K562 (cell line): ENCODE data around the gene CPHXL2. TPM values are rescaled to one million over a fixed set of nuclear protein-coding genes. Genes with fewer than 3 reads are reported as not detected.

Experiments used
- FOXM1 ChIP-seq, 2 experiments: fragments of 450-650 bp in 1 of 2; sonication (generic) in 1 of 2; formaldehyde crosslinking in 1 of 2; IDR thresholded peaks; 2 replicates each; pipeline versions ENCODE4 v1.6.1 to v1.9.0; 2017 to 2022; ENCODE audit warnings: low read depth in 2 of 2, mild to moderate bottlenecking in 2 of 2, missing genetic modification reagents in 1 of 2, moderate library complexity in 1 of 2
- FUS ChIP-seq: fragments of 200-400 bp; formaldehyde crosslinking; optimal IDR thresholded peaks from 2 replicates; pipeline ENCODE3; 2017; ENCODE audit warnings: low read depth, low read length
- HSF4 ChIP-seq: fragments of 250-450 bp; sonication (Bioruptor Pico); IDR thresholded peaks from 2 replicates; pipeline ENCODE4 v2.1.2; 2022; ENCODE audit warnings: mild to moderate bottlenecking, moderate library complexity, borderline replicate concordance
- LEF1 ChIP-seq: fragments of 450-650 bp; IDR thresholded peaks from 2 replicates; pipeline ENCODE4 v1.6.1; 2016; ENCODE audit warnings: mild to moderate bottlenecking
- NEUROD1 ChIP-seq: fragments of 150-350 bp; IDR thresholded peaks from 2 replicates; pipeline ENCODE4 v1.6.1; 2014; ENCODE audit warnings: borderline replicate concordance, low read length, low read depth; ENCODE audit not compliant: partially characterized antibody
- NRF1 ChIP-seq, 2 experiments: fragments of 450-650 bp; IDR thresholded peaks in 1 of 2; conservative IDR thresholded peaks in 1 of 2; 2 replicates each; pipeline ENCODE4 v1.6.1; 2014; ENCODE audit warnings: mild to moderate bottlenecking in 2 of 2
- SAFB ChIP-seq: fragments of 200-400 bp; formaldehyde crosslinking; IDR thresholded peaks from 2 replicates; pipeline ENCODE4 v1.6.1; 2017; ENCODE audit warnings: low read depth, low read length, borderline replicate concordance
- TBP ChIP-seq: optimal IDR thresholded peaks from 2 replicates; pipeline ENCODE3; 2011; ENCODE audit warnings: low read depth, low read length, improper control_type of control experiment
- ZFP30 ChIP-seq: fragments of 250-450 bp; sonication (Bioruptor Pico); IDR thresholded peaks from 2 replicates; pipeline ENCODE4 v1.8.0; 2022; ENCODE audit warnings: moderate library complexity, mild to moderate bottlenecking, inconsistent platforms, borderline replicate concordance
- polyA plus RNA-seq, 8 experiments: library from polyadenylated mRNA; depleted of rRNA in 4 of 8; stranded (reverse) in 5 of 8; unstranded in 3 of 8; fragments of >200 nt; fragmentation: Nextera tagmentation in 2 of 8; fragmentation: Illumina TruSeq in 1 of 8; extraction: Ambion mirVana in 2 of 8; extraction: Trizol in 1 of 8; gene quantifications; 2 replicates each; pipeline versions ENCODE4 v1.2.1 to v1.2.3, GENCODE V29; 2011 to 2014; ENCODE audit warnings: inconsistent platforms in 1 of 8, missing spikeins in 1 of 8
- total RNA-seq, 7 experiments: library from RNA; depleted of rRNA in 6 of 7; stranded (reverse); fragments of >200 nt in 6 of 7; fragmentation: Illumina TruSeq in 2 of 7; extraction: Trizol in 2 of 7; gene quantifications; 2 replicates each; pipeline versions ENCODE4 v1.2.1 to v1.2.3, GENCODE V29; 2011 to 2021; ENCODE audit warnings: low replicate concordance in 1 of 7
- TF ChIP-seq, protein P1 (sequence below): sonication (generic); formaldehyde crosslinking; IDR thresholded peaks from 2 replicates; pipeline ENCODE4 v1.8.1; 2023; ENCODE audit warnings: missing genetic modification reagents, mild to moderate bottlenecking, borderline replicate concordance
- TF ChIP-seq, protein P2 (sequence below): sonication (generic); formaldehyde crosslinking; IDR thresholded peaks from 2 replicates; pipeline ENCODE4 v1.8.0; 2022; ENCODE audit warnings: mild to moderate bottlenecking, missing genetic modification reagents
- TF ChIP-seq, protein P3 (sequence below): fragments of 250-450 bp; sonication (Bioruptor Pico); IDR thresholded peaks from 2 replicates; pipeline ENCODE4 v1.4.0; 2020; ENCODE audit warnings: mild to moderate bottlenecking

The CPHXL2 gene
- total and polyA plus RNA-seq, 9 of the 15 experiments (the other 6 are each of a cell fraction or from before 2014, with no cell fraction given): not detected

DNA sequence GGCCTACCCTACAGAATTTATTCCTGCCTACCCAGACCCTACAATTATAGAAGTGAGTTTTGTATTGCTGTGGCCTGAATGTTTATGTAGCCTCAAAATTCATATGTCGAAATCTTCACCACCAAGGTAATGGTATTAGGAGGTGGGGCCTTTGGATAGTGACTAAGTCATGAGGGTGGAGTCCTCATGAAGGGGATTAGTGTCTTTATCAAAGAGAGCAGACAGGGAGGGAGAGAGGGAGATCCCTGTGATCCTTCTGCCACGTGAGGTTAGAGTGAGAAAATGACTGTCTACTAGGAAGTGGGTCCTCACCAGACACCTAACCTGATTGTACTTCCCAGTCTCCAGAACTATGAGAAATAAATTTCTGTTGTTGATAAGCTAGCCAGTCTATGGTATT lies 25.4 kb upstream of the CPHXL2 start (continued):
- TF ChIP-seq, protein P1, sequence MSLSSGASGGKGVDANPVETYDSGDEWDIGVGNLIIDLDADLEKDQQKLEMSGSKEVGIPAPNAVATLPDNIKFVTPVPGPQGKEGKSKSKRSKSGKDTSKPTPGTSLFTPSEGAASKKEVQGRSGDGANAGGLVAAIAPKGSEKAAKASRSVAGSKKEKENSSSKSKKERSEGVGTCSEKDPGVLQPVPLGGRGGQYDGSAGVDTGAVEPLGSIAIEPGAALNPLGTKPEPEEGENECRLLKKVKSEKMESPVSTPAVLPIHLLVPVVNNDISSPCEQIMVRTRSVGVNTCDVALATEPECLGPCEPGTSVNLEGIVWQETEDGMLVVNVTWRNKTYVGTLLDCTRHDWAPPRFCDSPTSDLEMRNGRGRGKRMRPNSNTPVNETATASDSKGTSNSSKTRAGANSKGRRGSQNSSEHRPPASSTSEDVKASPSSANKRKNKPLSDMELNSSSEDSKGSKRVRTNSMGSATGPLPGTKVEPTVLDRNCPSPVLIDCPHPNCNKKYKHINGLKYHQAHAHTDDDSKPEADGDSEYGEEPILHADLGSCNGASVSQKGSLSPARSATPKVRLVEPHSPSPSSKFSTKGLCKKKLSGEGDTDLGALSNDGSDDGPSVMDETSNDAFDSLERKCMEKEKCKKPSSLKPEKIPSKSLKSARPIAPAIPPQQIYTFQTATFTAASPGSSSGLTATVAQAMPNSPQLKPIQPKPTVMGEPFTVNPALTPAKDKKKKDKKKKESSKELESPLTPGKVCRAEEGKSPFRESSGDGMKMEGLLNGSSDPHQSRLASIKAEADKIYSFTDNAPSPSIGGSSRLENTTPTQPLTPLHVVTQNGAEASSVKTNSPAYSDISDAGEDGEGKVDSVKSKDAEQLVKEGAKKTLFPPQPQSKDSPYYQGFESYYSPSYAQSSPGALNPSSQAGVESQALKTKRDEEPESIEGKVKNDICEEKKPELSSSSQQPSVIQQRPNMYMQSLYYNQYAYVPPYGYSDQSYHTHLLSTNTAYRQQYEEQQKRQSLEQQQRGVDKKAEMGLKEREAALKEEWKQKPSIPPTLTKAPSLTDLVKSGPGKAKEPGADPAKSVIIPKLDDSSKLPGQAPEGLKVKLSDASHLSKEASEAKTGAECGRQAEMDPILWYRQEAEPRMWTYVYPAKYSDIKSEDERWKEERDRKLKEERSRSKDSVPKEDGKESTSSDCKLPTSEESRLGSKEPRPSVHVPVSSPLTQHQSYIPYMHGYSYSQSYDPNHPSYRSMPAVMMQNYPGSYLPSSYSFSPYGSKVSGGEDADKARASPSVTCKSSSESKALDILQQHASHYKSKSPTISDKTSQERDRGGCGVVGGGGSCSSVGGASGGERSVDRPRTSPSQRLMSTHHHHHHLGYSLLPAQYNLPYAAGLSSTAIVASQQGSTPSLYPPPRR (CRISPR knock-in tag): no peak
- TF ChIP-seq, protein P2, sequence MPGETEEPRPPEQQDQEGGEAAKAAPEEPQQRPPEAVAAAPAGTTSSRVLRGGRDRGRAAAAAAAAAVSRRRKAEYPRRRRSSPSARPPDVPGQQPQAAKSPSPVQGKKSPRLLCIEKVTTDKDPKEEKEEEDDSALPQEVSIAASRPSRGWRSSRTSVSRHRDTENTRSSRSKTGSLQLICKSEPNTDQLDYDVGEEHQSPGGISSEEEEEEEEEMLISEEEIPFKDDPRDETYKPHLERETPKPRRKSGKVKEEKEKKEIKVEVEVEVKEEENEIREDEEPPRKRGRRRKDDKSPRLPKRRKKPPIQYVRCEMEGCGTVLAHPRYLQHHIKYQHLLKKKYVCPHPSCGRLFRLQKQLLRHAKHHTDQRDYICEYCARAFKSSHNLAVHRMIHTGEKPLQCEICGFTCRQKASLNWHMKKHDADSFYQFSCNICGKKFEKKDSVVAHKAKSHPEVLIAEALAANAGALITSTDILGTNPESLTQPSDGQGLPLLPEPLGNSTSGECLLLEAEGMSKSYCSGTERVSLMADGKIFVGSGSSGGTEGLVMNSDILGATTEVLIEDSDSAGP (CRISPR knock-in tag): no peak
- TF ChIP-seq SAFB (no peak), TBP (no peak), NRF1 (conservative IDR thresholded peaks at IDR 0.05 in 1 of 2, IDR thresholded peaks at IDR 0.05 in 1 of 2) (no peak), HSF4 (CRISPR knock-in tag) (no peak), FOXM1 (IDR thresholded peaks at IDR 0.05; ENCODE audit: low read depth) (0 out of 2 replicates have a peak, but pooled peaks have one; percentile 28), FOXM1 (CRISPR knock-in tag; IDR thresholded peaks at IDR 0.05; ENCODE audit: low read depth) (no peak), FUS (no peak), NEUROD1 (no peak), LEF1 (peak; percentile 50), ZFP30 (CRISPR knock-in tag) (no peak)
- TF ChIP-seq, protein P3, sequence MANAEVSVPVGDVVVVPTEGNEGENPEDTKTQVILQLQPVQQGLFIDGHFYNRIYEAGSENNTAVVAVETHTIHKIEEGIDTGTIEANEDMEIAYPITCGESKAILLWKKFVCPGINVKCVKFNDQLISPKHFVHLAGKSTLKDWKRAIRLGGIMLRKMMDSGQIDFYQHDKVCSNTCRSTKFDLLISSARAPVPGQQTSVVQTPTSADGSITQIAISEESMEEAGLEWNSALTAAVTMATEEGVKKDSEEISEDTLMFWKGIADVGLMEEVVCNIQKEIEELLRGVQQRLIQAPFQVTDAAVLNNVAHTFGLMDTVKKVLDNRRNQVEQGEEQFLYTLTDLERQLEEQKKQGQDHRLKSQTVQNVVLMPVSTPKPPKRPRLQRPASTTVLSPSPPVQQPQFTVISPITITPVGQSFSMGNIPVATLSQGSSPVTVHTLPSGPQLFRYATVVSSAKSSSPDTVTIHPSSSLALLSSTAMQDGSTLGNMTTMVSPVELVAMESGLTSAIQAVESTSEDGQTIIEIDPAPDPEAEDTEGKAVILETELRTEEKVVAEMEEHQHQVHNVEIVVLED (CRISPR knock-in tag): no peak
